Osteoblast (primary cell): ENCODE measurements around the gene GK2. TPM values are rescaled to one million over a fixed set of nuclear protein-coding genes. Genes with fewer than 3 reads are reported as not detected.

Experiments
- DNase-seq: peaks from one replicate; pipeline ENCODE4 v3.0.0; 2011; ENCODE audit warnings: low spot score, mixed read lengths; ENCODE audit not compliant: insufficient read length; ENCODE audit errors: missing footprints
- H2AFZ ChIP-seq: 2 replicates; pipeline ENCODE4 v1.6.0; 2011; ENCODE audit warnings: mild to moderate bottlenecking, low read length
- H3K27ac ChIP-seq: 2 replicates; pipeline ENCODE4 v1.5.1; 2011; ENCODE audit warnings: mild to moderate bottlenecking, low read depth, low read length, moderate library complexity
- H3K27me3 ChIP-seq: 2 replicates; pipeline ENCODE4 v1.6.0; 2012; ENCODE audit warnings: mild to moderate bottlenecking, control low read depth, inconsistent platforms, low read length, moderate library complexity; ENCODE audit not compliant: insufficient read depth
- H3K36me3 ChIP-seq: 2 replicates; pipeline ENCODE4 v1.5.1; 2011; ENCODE audit warnings: mild to moderate bottlenecking, low read length, control low read depth, moderate library complexity; ENCODE audit not compliant: insufficient read depth
- H3K4me1 ChIP-seq: 2 replicates; pipeline ENCODE4 v1.5.1; 2011; ENCODE audit warnings: mild to moderate bottlenecking, low read length, control low read depth, moderate library complexity; ENCODE audit not compliant: insufficient read depth
- H3K4me2 ChIP-seq: 2 replicates; pipeline ENCODE4 v1.6.0; 2011; ENCODE audit warnings: mild to moderate bottlenecking, low read length; ENCODE audit not compliant: insufficient read depth
- H3K4me3 ChIP-seq: fragments of 200-600 bp; sonication (generic); 3 replicates; pipeline ENCODE4 v1.5.1; 2012; ENCODE audit warnings: mild to moderate bottlenecking, low read length, inconsistent platforms; ENCODE audit not compliant: insufficient read depth
- H3K79me2 ChIP-seq: 2 replicates; pipeline ENCODE4 v1.6.0; 2012; ENCODE audit warnings: mild to moderate bottlenecking, low read length, control low read depth, inconsistent platforms; ENCODE audit not compliant: insufficient read depth
- H3K9me3 ChIP-seq: 2 replicates; pipeline ENCODE4 v1.5.1; 2011; ENCODE audit warnings: low read depth, low read length, control low read depth
- H4K20me1 ChIP-seq: 2 replicates; pipeline ENCODE4 v1.6.0; 2012; ENCODE audit warnings: mild to moderate bottlenecking, low read length, control low read depth; ENCODE audit not compliant: insufficient read depth
- CTCF ChIP-seq: IDR thresholded peaks from 2 replicates; pipeline ENCODE4 v1.5.1; 2011; ENCODE audit warnings: mild to moderate bottlenecking, low read depth, low read length, moderate library complexity; ENCODE audit errors: extremely low read depth
- total RNA-seq: library from RNA; depleted of rRNA; stranded (reverse); fragments of >200 nt; gene quantifications from 2 replicates; pipeline ENCODE4 v1.2.3, GENCODE V29; 2012

GK2 gene
- total RNA-seq, 1 donor = not detected

GRCh38 chr4:79381161-79381560 lies 26.9 kb downstream of the GK2 start:
- H3K79me2 ChIP-seq = no peaks in the 10 kb centered on the region
- H3K4me3 ChIP-seq = no peak overlapping the region
- H3K4me1 ChIP-seq = no peaks in the 10 kb centered on the region
- H2AFZ ChIP-seq = no peak overlapping the region
- no peaks in the 10 kb centered on the region for H3K27me3 ChIP-seq
- no peak overlapping the region for H3K27ac ChIP-seq
- H4K20me1 ChIP-seq = no peaks in the 10 kb centered on the region
- no peaks in the 10 kb centered on the region for H3K36me3 ChIP-seq
- H3K9me3 ChIP-seq = no peaks in the 10 kb centered on the region
- no peak overlapping the region for H3K4me2 ChIP-seq
- no peak for TF ChIP-seq CTCF
- DNase-seq = no peak

- H3K9me3 ChIP-seq = no peaks in the 10 kb centered on the region
- no peak overlapping the region for H3K27ac ChIP-seq
These were observed 38.0 kb downstream of the GK2 start for GRCh38 chr4:79370026-79370425.

GRCh38 chr4:79367096-79367495 lies 40.9 kb downstream of the GK2 start:
- DNase-seq = no peak
- Histone ChIP-seq H3K36me3 (no peaks in the 10 kb centered on the region), H3K4me3 (no peak overlapping the region), H3K4me2 (no peak overlapping the region), H2AFZ (no peak overlapping the region), H3K4me1 (no peaks in the 10 kb centered on the region), H3K9me3 (no peaks in the 10 kb centered on the region), H3K27ac (no peak overlapping the region), H4K20me1 (no peaks in the 10 kb centered on the region), H3K27me3 (no peaks in the 10 kb centered on the region), H3K79me2 (no peaks in the 10 kb centered on the region)
- no peak for TF ChIP-seq CTCF

More at GRCh38 chr4:79370026-79370425, 38.0 kb downstream of the GK2 start:
- H2AFZ ChIP-seq = no peak overlapping the region
- H3K4me2 ChIP-seq = no peak overlapping the region
- DNase-seq = no peak
- H3K36me3 ChIP-seq = no peaks in the 10 kb centered on the region
- TF ChIP-seq CTCF = no peak
- no peaks in the 10 kb centered on the region for H4K20me1 ChIP-seq
- H3K79me2 ChIP-seq = no peaks in the 10 kb centered on the region
- H3K4me1 ChIP-seq = no peaks in the 10 kb centered on the region
- no peaks in the 10 kb centered on the region for H3K27me3 ChIP-seq
- no peak overlapping the region for H3K4me3 ChIP-seq

GRCh38 chr4:79366422-79366821 lies 41.6 kb downstream of the GK2 start:
- H4K20me1 ChIP-seq = no peaks in the 10 kb centered on the region
- no peak for DNase-seq
- no peaks in the 10 kb centered on the region for H3K79me2 ChIP-seq
- H3K4me3 ChIP-seq = no peak overlapping the region
- H3K36me3 ChIP-seq = no peaks in the 10 kb centered on the region
- no peak overlapping the region for H3K27ac ChIP-seq
- no peaks in the 10 kb centered on the region for H3K27me3 ChIP-seq
- H3K4me2 ChIP-seq = no peak overlapping the region
- TF ChIP-seq CTCF = no peak
- no peaks in the 10 kb centered on the region for H3K4me1 ChIP-seq
- no peak overlapping the region for H2AFZ ChIP-seq
- no peaks in the 10 kb centered on the region for H3K9me3 ChIP-seq
